ENCODE data around the gene ANKHD1.
"Not testable (repeated sequence)": the region's sequence is repeated elsewhere in the genome, so short reads cannot be mapped to it uniquely, and the experiment has no call there.

Gene ANKHD1

GRCh38 chr5:140565024-140565779 lies 163.6 kb downstream of the ANKHD1 start:
- DNase-seq = no peak

- no peak for DNase-seq
These were observed 164.1 kb downstream of the ANKHD1 start for GRCh38 chr5:140565780-140566095.

- DNase-seq = no peak
These were observed 165.0 kb downstream of the ANKHD1 start for GRCh38 chr5:140566665-140567064.

DNA sequence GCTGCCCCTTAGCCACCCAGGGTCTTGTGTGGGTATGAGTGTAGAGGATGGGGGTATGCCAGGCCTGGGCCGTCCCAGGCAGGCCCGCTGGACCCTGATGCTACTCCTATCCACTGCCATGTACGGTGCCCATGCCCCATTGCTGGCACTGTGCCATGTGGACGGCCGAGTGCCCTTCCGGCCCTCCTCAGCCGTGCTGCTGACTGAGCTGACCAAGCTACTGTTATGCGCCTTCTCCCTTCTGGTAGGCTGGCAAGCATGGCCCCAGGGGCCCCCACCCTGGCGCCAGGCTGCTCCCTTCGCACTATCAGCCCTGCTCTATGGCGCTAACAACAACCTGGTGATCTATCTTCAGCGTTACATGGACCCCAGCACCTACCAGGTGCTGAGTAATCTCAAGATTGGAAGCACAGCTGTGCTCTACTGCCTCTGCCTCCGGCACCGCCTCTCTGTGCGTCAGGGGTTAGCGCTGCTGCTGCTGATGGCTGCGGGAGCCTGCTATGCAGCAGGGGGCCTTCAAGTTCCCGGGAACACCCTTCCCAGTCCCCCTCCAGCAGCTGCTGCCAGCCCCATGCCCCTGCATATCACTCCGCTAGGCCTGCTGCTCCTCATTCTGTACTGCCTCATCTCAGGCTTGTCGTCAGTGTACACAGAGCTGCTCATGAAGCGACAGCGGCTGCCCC lies 165.6 kb downstream of the ANKHD1 start:
- no peak for DNase-seq

- DNase-seq = no peak
These were observed 166.2 kb downstream of the ANKHD1 start for GRCh38 chr5:140567871-140568270.

- DNase-seq = no peak
These were observed 166.9 kb downstream of the ANKHD1 start for GRCh38 chr5:140568443-140569063.

DNA sequence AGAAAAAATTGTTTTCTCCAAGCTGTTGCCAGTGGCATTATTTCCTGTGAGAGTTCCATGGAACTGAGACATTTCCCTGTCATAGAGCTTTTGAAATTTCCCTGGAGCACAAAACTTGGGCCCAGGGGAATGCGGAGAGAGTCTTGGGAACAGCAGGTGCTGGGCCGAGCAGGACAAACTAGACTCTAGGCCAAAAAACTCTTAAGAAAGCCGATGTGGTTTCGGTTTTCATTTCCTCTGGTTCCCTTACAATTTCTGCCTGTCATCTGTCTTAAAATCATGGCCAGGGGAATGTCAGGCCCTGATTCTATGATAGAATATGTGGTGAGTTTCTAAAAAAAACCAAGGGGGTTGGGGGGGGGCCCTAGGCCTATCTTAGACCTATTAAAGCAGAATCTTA lies 167.6 kb downstream of the ANKHD1 start:
- DNase-seq = no peak

DNA sequence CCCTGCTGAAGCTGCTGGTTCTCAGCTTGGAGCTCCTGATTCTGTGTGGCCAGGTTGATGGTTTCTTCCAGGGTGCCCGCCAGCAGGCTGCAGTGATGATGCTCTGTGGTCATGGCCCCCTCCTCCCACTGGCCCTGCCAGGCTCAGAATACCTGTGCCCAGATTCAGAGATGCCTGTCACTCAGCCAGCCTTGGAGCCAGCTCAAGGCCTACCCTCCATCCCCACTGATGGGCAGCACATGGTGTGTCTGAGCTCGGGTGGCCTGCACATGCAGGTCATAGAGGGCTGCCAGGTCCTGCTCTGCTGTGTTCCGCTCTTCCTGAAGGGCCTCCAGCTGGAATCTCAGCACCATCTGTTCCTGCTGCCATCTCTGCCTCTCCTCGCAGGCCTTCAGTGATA lies 168.4 kb downstream of the ANKHD1 start:
- DNase-seq = no peak

GRCh38 chr5:140570488-140570887 lies 168.9 kb downstream of the ANKHD1 start:
- DNase-seq = no peak

GRCh38 chr5:140571105-140571504 lies 169.5 kb downstream of the ANKHD1 start:
- no peak for DNase-seq

- no peak for DNase-seq
These were observed 172.1 kb downstream of the ANKHD1 start for GRCh38 chr5:140573683-140574082.

DNA sequence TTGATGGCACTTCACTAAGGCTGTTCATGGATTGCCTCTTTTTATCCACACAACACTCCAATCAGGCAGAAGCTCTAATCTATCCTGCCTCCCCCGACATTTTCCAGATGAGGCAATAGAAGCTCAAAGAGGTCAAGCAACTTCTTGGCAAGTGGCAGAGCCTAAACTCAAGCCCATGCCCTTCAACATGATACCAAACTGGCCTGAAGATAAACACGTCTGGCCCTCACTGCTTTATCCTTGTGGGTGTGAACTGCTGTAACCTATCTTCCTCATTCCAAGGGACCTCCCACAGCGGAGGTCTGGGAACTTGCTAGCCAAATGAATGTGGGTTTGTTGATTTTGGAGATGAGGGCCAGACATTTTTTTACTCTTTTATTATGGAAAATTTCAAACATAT lies 172.5 kb downstream of the ANKHD1 start:
- DNase-seq = no peak

DNA sequence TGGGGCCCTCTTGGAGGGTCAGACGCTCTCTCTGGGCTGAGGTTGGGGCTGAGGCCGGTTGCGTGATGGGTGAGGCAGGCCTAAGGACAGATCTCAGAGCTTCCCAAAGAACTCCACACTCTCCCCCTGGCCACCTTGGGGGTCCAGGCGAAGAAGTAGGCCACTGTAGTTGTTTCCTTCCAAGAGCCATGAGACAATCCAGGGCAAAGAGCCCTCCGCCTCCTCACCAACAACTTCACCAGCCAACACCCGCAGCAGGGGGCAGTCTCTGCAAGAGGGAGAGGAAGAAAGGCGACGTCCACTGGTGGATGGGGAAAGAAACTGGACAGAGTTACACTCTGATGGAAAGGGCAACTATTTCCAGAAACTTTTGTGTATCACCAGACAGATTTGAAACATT lies 173.7 kb downstream of the ANKHD1 start:
- DNase-seq = no peak

DNA sequence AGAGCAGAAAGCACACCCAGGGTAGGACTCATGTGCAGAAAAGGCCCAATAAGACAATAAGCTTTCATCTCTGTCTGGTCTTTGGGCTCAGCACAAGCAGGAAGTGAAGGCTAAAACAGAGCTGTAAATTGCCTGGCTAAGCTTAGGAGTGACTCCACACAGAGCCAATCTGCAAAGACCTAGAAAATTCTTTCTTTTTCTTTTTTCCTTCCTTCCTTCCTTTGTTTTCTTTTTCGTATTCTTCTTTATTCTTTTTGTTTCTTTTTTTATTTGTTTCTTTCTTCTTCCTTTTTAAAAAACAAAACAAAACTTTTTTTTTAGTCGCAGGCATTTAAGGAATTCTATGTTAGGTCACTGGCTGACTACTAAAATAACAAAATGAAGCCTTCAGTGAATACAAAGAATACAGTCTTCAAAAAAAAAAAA lies 175.2 kb downstream of the ANKHD1 start:
- DNase-seq = no peak

- not testable (repeated sequence) for DNase-seq
These were observed 177.6 kb downstream of the ANKHD1 start for GRCh38 chr5:140579188-140579747.

- no peak for DNase-seq
These were observed 185.9 kb downstream of the ANKHD1 start for GRCh38 chr5:140587495-140587894.

DNA sequence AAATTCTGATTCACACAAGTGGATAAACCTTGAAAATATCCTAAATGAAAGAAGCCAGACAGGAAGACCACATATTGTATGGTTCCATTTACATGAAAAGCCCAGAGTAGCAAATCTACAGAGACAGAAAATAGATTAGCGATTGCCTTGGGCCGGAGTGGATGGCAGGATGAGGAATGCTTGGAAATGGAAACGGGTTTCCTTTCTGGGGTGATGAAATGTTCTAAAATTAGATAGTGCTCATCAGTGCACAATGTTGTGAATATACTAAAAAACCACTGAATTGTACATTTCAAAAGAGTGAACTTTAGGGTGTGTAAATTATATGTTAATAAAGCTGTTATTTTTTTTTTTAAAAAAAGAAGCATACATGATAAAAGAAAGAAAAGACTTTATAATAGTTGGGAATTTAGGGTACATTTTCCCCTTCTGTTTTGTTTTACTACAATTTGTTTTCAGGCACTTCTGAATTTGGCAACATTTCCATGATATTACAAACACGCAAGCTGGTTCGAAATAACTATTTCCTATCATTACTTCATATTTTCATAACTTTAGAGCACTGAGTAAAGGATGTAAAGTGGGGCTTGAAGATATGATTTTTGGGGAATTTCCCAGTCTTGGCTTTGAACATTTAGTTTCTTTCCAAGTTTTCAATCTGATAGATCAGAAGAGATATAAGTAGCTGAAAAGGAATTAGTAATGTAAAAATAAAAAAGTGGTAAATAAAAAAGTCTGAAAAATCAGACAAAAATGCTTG lies 186.9 kb downstream of the ANKHD1 start:
- no peak for DNase-seq

Measured in activated CD4-positive, alpha-beta T cell treated with anti-CD3 and anti-CD28 coated beads for 1 hour (primary cell).